NCI-H1694 (cell line): ENCODE measurements around the gene ARRB1.

Experiments
- DNase-seq: peaks from one replicate; lab custom pipeline; 2025; lab: John Stamatoyannopoulos, UW

ARRB1 gene

DNA sequence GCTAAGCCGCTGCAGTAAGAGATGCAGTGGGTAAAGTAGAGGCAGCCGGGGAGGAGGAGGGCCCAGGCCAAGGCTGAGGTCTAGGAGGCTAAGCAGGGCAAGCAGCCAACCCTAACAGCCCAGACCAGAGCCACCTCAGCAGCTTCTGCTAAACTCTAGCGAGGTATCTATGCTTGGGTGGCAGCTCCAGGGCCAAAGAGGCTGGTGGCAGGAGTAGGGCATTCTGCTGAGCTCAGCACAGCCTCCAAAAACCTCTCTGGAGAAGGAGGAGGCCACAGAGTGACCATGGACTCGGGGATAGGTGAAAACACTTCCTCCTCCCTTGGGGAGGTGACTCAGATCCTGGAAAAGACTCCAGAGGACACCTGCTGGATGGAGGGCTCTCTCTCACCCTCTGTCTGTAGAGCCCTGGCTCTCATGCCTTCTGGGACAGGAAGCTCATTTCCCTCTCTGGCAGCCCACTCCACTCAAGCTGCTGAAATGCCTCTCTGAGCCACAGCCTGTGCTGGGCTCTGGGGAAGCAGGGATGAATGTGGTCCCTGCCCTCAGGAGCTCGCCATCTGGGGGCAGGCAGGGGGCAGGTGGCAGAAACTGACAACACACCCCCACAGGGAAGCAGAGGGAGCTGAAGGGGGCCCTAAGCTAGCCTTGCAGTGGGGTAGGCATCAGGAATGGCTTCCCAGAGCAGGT lies 127.4 kb downstream of the ARRB1 start:
- no peak for DNase-seq

DNA sequence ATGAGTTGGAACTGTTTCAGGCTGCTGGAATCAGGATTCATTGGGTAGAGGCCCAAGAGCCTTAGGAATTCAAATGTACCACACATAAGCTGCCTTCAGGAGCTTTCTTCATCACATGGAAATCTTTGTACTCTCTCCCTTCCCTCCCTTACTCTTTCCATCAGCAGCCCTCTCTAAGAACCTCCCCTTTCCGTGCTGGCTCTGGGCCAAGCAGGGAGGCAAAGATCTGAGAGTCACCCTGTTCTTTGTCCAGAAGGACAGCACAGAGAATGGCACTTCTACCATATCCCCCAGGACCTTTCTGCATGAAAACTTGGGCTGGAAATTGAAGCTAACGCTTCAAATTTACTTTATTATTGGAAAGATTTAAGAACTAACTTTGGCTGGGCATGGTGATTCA lies 131.6 kb downstream of the ARRB1 start:
- no peak for DNase-seq

DNA sequence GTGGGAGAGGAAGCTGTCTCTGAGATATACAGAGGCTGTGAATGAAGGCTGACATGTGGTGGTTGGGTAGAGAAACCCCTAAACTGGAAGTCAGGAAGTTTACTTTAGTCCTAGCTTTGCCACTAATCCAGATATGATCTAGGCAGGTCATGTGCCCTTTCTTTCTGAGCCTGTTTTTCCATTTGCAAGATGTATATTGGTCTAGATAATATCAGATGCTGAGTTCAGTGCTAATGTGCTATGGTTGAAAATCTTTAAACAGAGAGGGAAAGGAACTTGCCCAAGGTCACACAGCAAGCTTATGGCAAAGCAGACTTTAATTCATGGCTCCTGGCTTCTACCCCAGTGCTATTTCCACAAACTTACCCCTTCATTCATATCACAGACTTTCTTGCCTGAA lies 136.6 kb downstream of the ARRB1 start:
- no peak for DNase-seq

DNA sequence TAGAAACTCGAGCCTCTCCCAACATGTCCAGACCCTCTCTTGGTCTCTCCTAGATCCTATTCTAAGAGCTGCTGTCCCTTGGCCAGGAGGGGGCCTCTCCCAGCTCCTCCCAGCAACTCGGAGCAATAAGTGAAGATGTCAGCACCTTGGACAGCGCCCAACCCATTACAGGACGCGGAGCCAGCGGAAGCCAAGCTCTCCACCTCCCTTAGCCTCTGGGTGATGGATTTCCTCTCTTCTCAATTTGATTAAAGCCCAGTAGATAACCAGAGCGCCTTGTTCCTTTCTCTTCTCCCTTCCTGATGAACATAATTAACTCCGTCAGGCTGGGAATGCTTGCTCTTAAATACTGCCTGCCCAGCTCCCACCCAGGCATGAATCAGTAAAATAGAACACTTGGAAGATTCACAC lies 137.0 kb downstream of the ARRB1 start:
- no peak for DNase-seq
